Prostate gland (tissue), 2 donors: ENCODE measurements around the gene CCDC30.

Experiments used
- CTCF ChIP-seq, 4 experiments: fragments of 200-600 bp in 2 of 4; fragments of 450-650 bp in 2 of 4; sonication (generic) in 2 of 4; IDR thresholded peaks; 1 replicate in 3 of 4; 2 replicates in 1 of 4; pipeline ENCODE4 v1.5.1; 2016 to 2019; ENCODE audit warnings: antibody characterized with exemption in 4 of 4, mild to moderate bottlenecking in 2 of 4, moderate library complexity in 2 of 4
- POLR2A ChIP-seq: fragments of 450-650 bp; IDR thresholded peaks from one replicate; pipeline ENCODE4 v1.6.1; 2016; ENCODE audit warnings: antibody characterized with exemption, mild to moderate bottlenecking
- POLR2AphosphoS5 ChIP-seq: sonication (generic); formaldehyde crosslinking; IDR thresholded peaks from one replicate; pipeline ENCODE4 v1.6.1; 2017; ENCODE audit warnings: antibody characterized with exemption

GRCh38 chr1:42618866-42619265 is 155.8 kb downstream of the CCDC30 start:
- TF ChIP-seq CTCF (IDR thresholded peaks at IDR 0.05) (no peak), POLR2AphosphoS5 (no peak), POLR2A (no peak)
